ENCODE measurements around the gene PPIE.

Gene PPIE

GRCh38 chr1:39755965-39756659 is 17.4 kb downstream of the PPIE start:
- TF ChIP-seq EP300 (IDR thresholded peaks at IDR 0.05; ENCODE audit: borderline replicate concordance) (no peak), REST (IDR thresholded peaks at IDR 0.05; ENCODE audit: low read depth) (no peak), TEAD4 (IDR thresholded peaks at IDR 0.05) (no peak)

- TF ChIP-seq TAF1 (IDR thresholded peaks at IDR 0.05; ENCODE audit: low read depth) (no peak), TCF12 (IDR thresholded peaks at IDR 0.05; ENCODE audit: low read depth) (no peak), ZBTB7A (IDR thresholded peaks at IDR 0.05; ENCODE audit: low read depth) (no peak), YY1 (IDR thresholded peaks at IDR 0.05; ENCODE audit: low read depth) (no peak), EP300 (IDR thresholded peaks at IDR 0.05; ENCODE audit: borderline replicate concordance) (no peak), TEAD4 (IDR thresholded peaks at IDR 0.05) (no peak), MAX (IDR thresholded peaks at IDR 0.05) (no peak), EGR1 (IDR thresholded peaks at IDR 0.05) (no peak), NFIC (IDR thresholded peaks at IDR 0.05) (no peak)
These were observed 18.8 kb downstream of the PPIE start for GRCh38 chr1:39757501-39757900.

- TF ChIP-seq MAX (IDR thresholded peaks at IDR 0.05) (no peak), USF1 (IDR thresholded peaks at IDR 0.05) (no peak), CEBPB (IDR thresholded peaks at IDR 0.05) (no peak), ZBTB7A (IDR thresholded peaks at IDR 0.05; ENCODE audit: low read depth) (no peak), REST (IDR thresholded peaks at IDR 0.05; ENCODE audit: low read depth) (no peak), TCF12 (IDR thresholded peaks at IDR 0.05; ENCODE audit: low read depth) (no peak)
These were observed 20.1 kb downstream of the PPIE start for GRCh38 chr1:39758556-39759435.

GRCh38 chr1:39759436-39759726 is 20.7 kb downstream of the PPIE start:
- TF ChIP-seq NFIC (IDR thresholded peaks at IDR 0.05) (no peak), FOXM1 (IDR thresholded peaks at IDR 0.05; ENCODE audit: borderline replicate concordance, low read depth) (no peak), REST (IDR thresholded peaks at IDR 0.05; ENCODE audit: low read depth) (no peak), USF1 (IDR thresholded peaks at IDR 0.05) (no peak), EGR1 (IDR thresholded peaks at IDR 0.05) (no peak), TCF12 (IDR thresholded peaks at IDR 0.05; ENCODE audit: low read depth) (no peak), YY1 (IDR thresholded peaks at IDR 0.05; ENCODE audit: low read depth) (no peak), CEBPB (IDR thresholded peaks at IDR 0.05) (no peak), EP300 (IDR thresholded peaks at IDR 0.05; ENCODE audit: borderline replicate concordance) (no peak), RAD21 (IDR thresholded peaks at IDR 0.05; ENCODE audit: low read depth) (no peak), MAX (IDR thresholded peaks at IDR 0.05) (no peak), CREB1 (IDR thresholded peaks at IDR 0.05; ENCODE audit: low read depth) (no peak), TEAD4 (IDR thresholded peaks at IDR 0.05) (no peak), TAF1 (IDR thresholded peaks at IDR 0.05; ENCODE audit: low read depth) (no peak)

Measured in Ishikawa (cell line).